Common myeloid progenitor, CD34-positive (primary cell): ENCODE measurements around the gene ZNF516.

Experiments
- CTCF ChIA-PET: fragments of 350-600 bp; sonication (Branson Sonifier 250); formaldehyde crosslinking; loops from one replicate; lab custom pipeline; 2021; ENCODE audit warnings: antibody characterized with exemption; lab: Charles Lee
- POLR2A ChIA-PET: fragments of 350-600 bp; sonication (Branson Sonifier 250); formaldehyde crosslinking; loops from one replicate; lab custom pipeline; 2021; ENCODE audit warnings: antibody characterized with exemption; lab: Charles Lee
- DNase-seq, 3 donors: peaks; one replicate each; pipeline versions ENCODE4 v3.0.0 to v3.0.0-alpha.2; 2013
- H3K27ac ChIP-seq, 2 experiments: 1 replicate in 1 of 2; 2 replicates in 1 of 2; pipeline ENCODE4 v1.7.0; 2013; ENCODE audit warnings: inconsistent platforms in 2 of 2, low read length in 2 of 2, mild to moderate bottlenecking in 2 of 2, low read depth in 1 of 2, moderate library complexity in 1 of 2; ENCODE audit not compliant: severe bottlenecking in 2 of 2, insufficient read depth in 1 of 2, poor library complexity in 1 of 2
- H3K27me3 ChIP-seq, 5 experiments: replicated peaks in 2 of 5; 1 replicate in 3 of 5; 2 replicates in 2 of 5; pipeline versions ENCODE4 v1.6.1 to v1.7.0; 2013; ENCODE audit warnings: low read length in 4 of 5, mild to moderate bottlenecking in 2 of 5, moderate library complexity in 2 of 5, inconsistent platforms in 1 of 5; ENCODE audit not compliant: insufficient read depth in 5 of 5, control insufficient read depth in 4 of 5
- H3K36me3 ChIP-seq, 4 experiments: 1 replicate in 2 of 4; 2 replicates in 2 of 4; pipeline versions ENCODE4 v1.6.1 to v1.7.0; 2013; ENCODE audit warnings: low read length in 3 of 4, control low read depth in 1 of 4, mild to moderate bottlenecking in 1 of 4; ENCODE audit not compliant: control insufficient read depth in 4 of 4, insufficient read depth in 4 of 4
- H3K4me1 ChIP-seq, 4 experiments: 1 replicate in 3 of 4; 2 replicates in 1 of 4; pipeline versions ENCODE4 v1.6.1 to v1.7.1; 2013; ENCODE audit warnings: low read length in 3 of 4, mild to moderate bottlenecking in 3 of 4, control low read depth in 1 of 4, inconsistent platforms in 1 of 4, moderate library complexity in 1 of 4; ENCODE audit not compliant: control insufficient read depth in 4 of 4, insufficient read depth in 4 of 4; ENCODE audit errors: control extremely low read depth in 1 of 4
- H3K4me3 ChIP-seq, 7 experiments: 1 replicate in 4 of 7; 2 replicates in 3 of 7; pipeline versions ENCODE4 v1.5.1 to v1.7.0; 2013; ENCODE audit warnings: mild to moderate bottlenecking in 7 of 7, low read length in 6 of 7, moderate library complexity in 6 of 7, inconsistent platforms in 2 of 7, low read depth in 2 of 7, control low read depth in 1 of 7; ENCODE audit not compliant: insufficient read depth in 4 of 7, control insufficient read depth in 1 of 7; ENCODE audit errors: extremely low read depth in 1 of 7
- H3K9me3 ChIP-seq, 5 experiments: 1 replicate in 4 of 5; 2 replicates in 1 of 5; pipeline versions ENCODE4 v1.6.1 to v1.7.1; 2013; ENCODE audit warnings: low read length in 4 of 5, mild to moderate bottlenecking in 2 of 5, inconsistent platforms in 1 of 5, low read depth in 1 of 5, moderate library complexity in 1 of 5; ENCODE audit not compliant: control insufficient read depth in 4 of 5, insufficient read depth in 2 of 5; ENCODE audit errors: control extremely low read depth in 1 of 5
- WGBS: methylation state at CpG from one replicate; pipeline ENCODE4 v1.1.5; 2013; ENCODE audit not compliant: insufficient coverage; 5-methylcytosine and 5-hydroxymethylcytosine counted together

ZNF516 gene

DNA sequence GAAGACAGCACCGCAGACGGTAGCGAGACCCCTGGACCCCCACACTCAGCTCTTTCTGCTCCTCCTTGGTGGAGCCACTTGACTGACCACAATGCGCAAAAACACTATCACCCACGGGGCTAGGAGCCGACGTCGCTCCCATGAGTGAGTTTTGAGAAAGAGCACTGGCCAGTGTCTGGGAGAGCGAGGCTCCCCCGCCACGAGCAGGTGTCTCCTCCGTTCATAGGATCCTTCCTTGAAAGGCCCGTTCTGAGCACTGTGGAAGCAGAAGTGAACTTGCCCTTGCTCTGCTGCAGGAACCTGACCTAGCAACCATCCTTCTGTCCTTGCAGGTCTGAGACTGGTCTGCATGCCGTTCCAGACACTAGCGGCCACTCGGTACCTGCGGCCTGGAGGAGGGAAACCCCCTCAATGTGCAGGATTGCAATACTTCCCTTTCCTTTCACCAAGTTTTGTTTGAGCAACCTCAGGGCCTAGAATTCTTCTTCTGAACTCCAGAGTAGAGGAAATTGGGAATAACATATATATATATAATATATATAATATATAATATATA is 12.9 kb upstream of the ZNF516 start:
- Histone ChIP-seq H3K4me1 (no peaks in the 10 kb centered on the region), H3K27ac (no peak overlapping the region), H3K4me3 (no peak overlapping the region), H3K9me3 (no peaks in the 10 kb centered on the region), H3K36me3 (no peaks in the 10 kb centered on the region), H3K27me3 (no peaks in the 10 kb centered on the region)
- ChIA-PET CTCF (no interaction called here), POLR2A (interaction anchor here (0.6 kb wide), 1 partner anchor 35 kb away, joined by 5 read pairs; no protein-coding TSS in a partner anchor)
- peak in 2 of 3 donors; percentile 39 to 58 for DNase-seq
- WGBS, result 91% methylated on average over 16 of the region's 17 CpGs

DNA sequence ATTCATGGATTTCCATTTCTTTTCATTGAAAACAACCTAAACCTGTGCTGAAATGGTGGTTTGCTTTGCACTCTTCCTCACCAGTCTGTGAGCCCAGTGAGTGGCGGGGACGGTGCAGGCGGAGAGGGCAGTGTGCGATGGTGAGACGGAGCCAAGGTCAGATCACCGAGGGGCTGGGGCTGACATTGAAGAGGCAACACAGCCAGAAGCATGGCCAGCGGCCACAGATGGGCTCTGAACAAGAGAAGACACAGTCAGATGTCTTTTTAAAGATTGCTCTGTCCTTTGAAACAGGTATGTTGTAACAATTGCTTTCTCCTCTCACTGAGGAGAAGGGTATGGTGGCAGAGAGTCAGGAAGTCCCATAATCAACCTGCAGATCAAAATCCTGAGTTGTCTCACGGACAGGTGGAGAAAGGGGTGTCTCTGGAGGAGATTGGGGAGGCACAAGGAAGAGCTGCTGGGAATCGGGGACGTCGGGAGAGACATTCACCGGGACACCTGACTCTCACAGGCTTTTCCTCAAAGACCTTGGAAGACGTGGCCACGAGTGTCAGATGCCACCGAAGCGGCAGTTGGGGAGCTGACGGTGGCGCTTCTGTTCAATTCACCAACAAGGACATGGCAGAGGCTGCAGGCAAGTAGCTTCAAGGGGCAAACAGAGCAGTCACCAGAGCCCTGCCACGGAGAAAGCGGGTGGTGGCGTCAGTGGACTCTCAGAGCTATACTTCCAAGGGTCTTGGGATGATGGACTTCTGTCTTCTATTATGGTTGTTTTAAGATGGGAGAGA is 12.1 kb upstream of the ZNF516 start:
- H3K27ac ChIP-seq, result no peak overlapping the region

DNA sequence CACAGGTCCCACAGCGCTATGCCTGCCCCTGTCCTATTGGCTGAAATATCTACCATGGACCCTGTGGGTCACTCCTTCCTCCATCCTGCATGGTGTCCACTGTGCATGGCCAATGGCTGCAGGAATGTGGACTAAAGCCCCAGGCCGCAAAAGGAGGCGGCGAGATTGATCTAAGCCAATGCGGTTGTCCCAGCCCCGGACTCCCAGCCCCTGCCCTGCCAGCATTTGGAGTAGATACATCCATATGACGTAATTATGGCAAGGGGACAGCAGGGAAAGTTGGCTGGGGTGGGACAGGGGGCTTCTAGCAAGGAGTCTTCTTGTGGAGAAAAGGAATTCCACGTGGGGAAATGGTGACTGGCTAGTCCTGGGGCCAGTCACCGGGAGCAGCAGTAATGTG is 11.4 kb upstream of the ZNF516 start:
- Histone ChIP-seq H3K4me1 (no peaks in the 10 kb centered on the region), H3K27ac (no peak overlapping the region), H3K4me3 (no peak overlapping the region), H3K9me3 (no peaks in the 10 kb centered on the region), H3K27me3 (no peaks in the 10 kb centered on the region), H3K36me3 (no peaks in the 10 kb centered on the region)
- no peak for DNase-seq
- 98% methylated on average over 9 of the region's 9 CpGs for WGBS
- ChIA-PET CTCF (no interaction called here), POLR2A (no interaction called here)

More for the DNA sequence above, 12.1 kb upstream of the ZNF516 start:
- Histone ChIP-seq H3K27me3 (no peaks in the 10 kb centered on the region), H3K9me3 (no peaks in the 10 kb centered on the region), H3K36me3 (no peaks in the 10 kb centered on the region), H3K4me1 (no peaks in the 10 kb centered on the region), H3K4me3 (no peak overlapping the region)
- 94% methylated on average over 15 of the region's 21 CpGs for WGBS
- no peak for DNase-seq
- ChIA-PET POLR2A (no interaction called here), CTCF (no interaction called here)

DNA sequence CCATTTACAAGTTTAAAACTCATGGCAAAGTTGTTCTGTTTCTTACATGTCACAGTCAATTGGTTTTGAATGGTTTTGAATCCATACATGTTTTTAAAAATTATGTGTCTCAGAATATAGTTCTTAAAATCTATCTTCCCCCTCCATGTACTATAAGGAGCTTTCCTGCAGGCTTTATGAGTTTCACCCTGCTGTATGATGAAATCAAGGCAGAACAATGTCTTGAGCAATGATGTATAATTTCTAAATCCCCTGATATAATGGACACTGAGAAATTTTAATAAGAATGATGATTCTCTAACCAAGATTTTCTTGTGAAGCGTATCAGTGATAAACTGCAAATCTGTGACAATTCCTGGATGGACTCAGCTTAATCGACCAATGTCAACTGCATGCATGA is 10.6 kb upstream of the ZNF516 start:
- Histone ChIP-seq H3K27ac (no peak overlapping the region), H3K9me3 (no peaks in the 10 kb centered on the region), H3K27me3 (no peaks in the 10 kb centered on the region), H3K36me3 (no peaks in the 10 kb centered on the region), H3K4me3 (no peak overlapping the region), H3K4me1 (no peaks in the 10 kb centered on the region)
- 100% methylated on average over 2 of the region's 2 CpGs for WGBS
- no peak for DNase-seq
- ChIA-PET CTCF (no interaction called here), POLR2A (no interaction called here)

DNA sequence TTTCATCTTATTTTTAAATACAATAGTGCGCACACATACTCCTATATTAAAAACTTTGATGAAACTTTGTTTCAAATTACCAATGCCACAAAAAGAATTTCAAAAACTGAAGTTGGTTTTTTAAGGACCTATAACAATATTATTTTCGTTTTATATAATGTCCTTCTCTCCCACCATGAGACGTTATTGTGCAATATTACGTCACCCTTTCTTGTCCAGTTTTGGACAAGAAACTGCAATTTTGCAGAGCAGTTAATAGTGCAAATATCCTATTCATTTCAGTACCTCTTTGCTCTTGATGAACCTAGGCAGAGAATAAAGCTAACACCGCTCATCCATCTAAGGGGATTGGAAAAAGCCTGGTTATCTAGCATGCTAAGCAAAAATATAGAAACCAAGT is 9.7 kb upstream of the ZNF516 start:
- ChIA-PET CTCF (no interaction called here), POLR2A (no interaction called here)
- DNase-seq, result no peak
- 96% methylated on average over 4 of the region's 5 CpGs for WGBS
- no peaks in the 10 kb centered on the region for H3K4me1 ChIP-seq
- no peak overlapping the region for H3K27ac ChIP-seq
- no peaks in the 10 kb centered on the region for H3K36me3 ChIP-seq
- H3K4me3 ChIP-seq, result no peak overlapping the region
- no peaks in the 10 kb centered on the region for H3K9me3 ChIP-seq
- no peaks in the 10 kb centered on the region for H3K27me3 ChIP-seq

DNA sequence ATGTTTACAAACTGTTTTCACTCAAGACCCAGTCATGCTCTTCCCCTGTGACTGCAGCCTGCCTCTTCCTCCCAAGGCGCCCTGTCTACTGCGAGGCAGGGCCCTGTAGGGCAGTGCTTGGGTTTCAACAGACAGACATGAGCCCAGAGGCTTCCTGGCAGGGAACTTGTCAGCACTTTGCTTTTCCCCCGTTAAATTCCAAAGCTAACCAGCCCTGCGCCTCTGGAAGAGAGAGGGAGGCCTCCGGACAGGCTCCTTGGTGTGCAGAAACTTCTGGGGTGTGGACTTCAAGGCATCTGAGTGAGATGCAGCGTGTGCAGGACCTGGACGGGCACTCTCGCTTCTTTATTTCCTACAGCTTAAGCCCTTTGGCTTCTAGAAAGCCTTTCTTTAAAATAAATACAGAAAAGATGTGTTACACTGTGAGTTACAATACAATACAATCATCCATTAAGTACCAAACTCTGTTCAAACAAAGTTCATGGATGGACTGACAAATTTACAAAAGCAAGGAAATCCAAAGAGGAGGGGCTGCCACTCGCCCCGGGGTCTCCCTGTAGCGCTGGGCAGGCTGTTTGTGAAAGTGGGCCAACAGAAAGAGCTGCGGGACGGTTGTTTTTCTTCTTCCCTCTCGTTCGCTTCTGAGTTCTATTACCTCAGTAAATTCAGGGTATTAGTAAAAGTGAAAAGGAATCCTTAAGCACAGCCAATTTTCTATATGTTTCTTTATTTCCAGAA is 8.8 kb upstream of the ZNF516 start:
- no peak overlapping the region for H3K27ac ChIP-seq
- ChIA-PET POLR2A (no interaction called here), CTCF (no interaction called here)
- no peaks in the 10 kb centered on the region for H3K4me1 ChIP-seq
- no peaks in the 10 kb centered on the region for H3K36me3 ChIP-seq
- H3K4me3 ChIP-seq, result no peak overlapping the region
- H3K27me3 ChIP-seq, result no peaks in the 10 kb centered on the region
- H3K9me3 ChIP-seq, result no peaks in the 10 kb centered on the region
- 86% methylated on average over 8 of the region's 15 CpGs for WGBS
- DNase-seq, result no peak

DNA sequence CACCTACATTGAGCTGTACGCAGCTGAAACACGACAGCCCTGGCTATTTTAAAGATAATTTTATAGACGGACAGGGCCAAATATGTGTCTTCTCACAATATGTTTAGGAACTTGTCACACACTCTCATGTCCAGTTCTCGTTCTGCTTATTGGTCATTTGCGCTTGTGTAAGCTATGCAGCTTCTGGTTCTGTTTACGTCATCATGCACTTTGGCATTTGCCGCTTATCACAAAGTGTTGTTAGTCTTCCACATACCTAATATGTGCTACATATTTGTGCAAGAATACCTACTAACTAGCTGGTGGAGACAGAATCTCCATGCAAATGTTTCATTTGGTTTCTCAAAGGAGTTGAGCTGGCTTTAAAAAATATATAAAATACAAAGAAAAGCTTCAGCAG is 7.5 kb upstream of the ZNF516 start:
- ChIA-PET CTCF (interaction anchor here (0.6 to 0.7 kb wide), 2 partner anchors 8 to 105 kb away, joined by 3 read pairs; no protein-coding TSS in a partner anchor), POLR2A (interaction anchor here (0.5 kb wide), 1 partner anchor 321 kb away, joined by 4 read pairs; no protein-coding TSS in a partner anchor)
- Histone ChIP-seq H3K36me3 (no peaks in the 10 kb centered on the region), H3K4me3 (no peak overlapping the region), H3K9me3 (no peaks in the 10 kb centered on the region), H3K27ac (no peak overlapping the region), H3K27me3 (no peaks in the 10 kb centered on the region), H3K4me1 (no peaks in the 10 kb centered on the region)
- WGBS, result 97% methylated on average over 5 of the region's 7 CpGs
- no peak for DNase-seq
